Uterus (tissue), 2 donors: ENCODE results near the gene CTBP1.

Experiments used
- CTCF ChIP-seq, 4 experiments: fragments of 200-600 bp in 2 of 4; fragments of 450-650 bp in 2 of 4; sonication (generic) in 2 of 4; IDR thresholded peaks; one replicate each; pipeline ENCODE4 v1.5.1; 2016 to 2019; ENCODE audit warnings: antibody characterized with exemption in 4 of 4, mild to moderate bottlenecking in 2 of 4, moderate library complexity in 1 of 4
- POLR2A ChIP-seq, 2 donors: fragments of 450-650 bp; IDR thresholded peaks; one replicate each; pipeline ENCODE4 v1.6.1; 2016; ENCODE audit warnings: antibody characterized with exemption in 2 of 2, mild to moderate bottlenecking in 1 of 2, moderate library complexity in 1 of 2

- TF ChIP-seq CTCF (IDR thresholded peaks at IDR 0.05) (no peak), POLR2A (IDR thresholded peaks at IDR 0.05) (no peak)
These were observed 45.8 kb downstream of the CTBP1 start for GRCh38 chr4:1203026-1203616.
